ENCODE results near the gene IGFBP1. TPM values are rescaled to one million over a fixed set of nuclear protein-coding genes. Genes with fewer than 3 reads are reported as not detected.
A peak's percentile ranks its signal among the peaks of the same experiment; 100 is the strongest.

Gene IGFBP1
- total and polyA plus RNA-seq, 7 experiments from 2014 or later = not detected

- Mint-ChIP-seq H3K36me3 (no peaks in the 10 kb centered on the region), H3K27ac (no peak overlapping the region), H3K4me1 (peaks cover 0 to 18% (median 7%) of the 10 kb centered on the region in 7 donors), H3K4me3 (no peak overlapping the region), H3K9me3 (peaks cover 0 to 3% (median 0%) of the 10 kb centered on the region in 11 donors), H3K27me3 (peaks cover 28 to 55% (median 50%) of the 10 kb centered on the region in 5 donors)
- H3K4me3 ChIP-seq (ENCODE audit: low read length) = no peak overlapping the region
- H3K4me1 ChIP-seq (ENCODE audit: control insufficient read depth in 2 of 2, insufficient read depth in 2 of 2, low read length in 2 of 2) = peaks cover 0 to 4% of the 10 kb centered on the region in 2 donors
- no peaks in the 10 kb centered on the region for H3K36me3 ChIP-seq (ENCODE audit: control insufficient read depth in 2 of 3, insufficient read depth in 3 of 3, low read length in 3 of 3)
- DNase-seq (no peak), ATAC-seq (no peak)
- peaks cover 0 to 6% of the 10 kb centered on the region in 2 donors for H3K27me3 ChIP-seq (ENCODE audit: control insufficient read depth in 2 of 2, insufficient read depth in 2 of 2, low read length in 2 of 2)
- H3K27ac ChIP-seq (ENCODE audit: low read depth, low read length) = no peak overlapping the region
- ChIA-PET CTCF (interaction anchor here (0.7 kb wide), 1 partner anchor 436 kb away, joined by 3 read pairs; no protein-coding TSS in a partner anchor), POLR2A (no interaction called here)
- intact Hi-C loops (cut with micrococcal nuclease) = loop anchor here (2.0 to 10.0 kb wide), 3 partner anchors 939 to 1339 kb away; no protein-coding TSS in a partner anchor
- H3K9me3 ChIP-seq (ENCODE audit: control insufficient read depth in 2 of 3, low read length in 3 of 3) = no peaks in the 10 kb centered on the region
These were observed 27.3 kb downstream of the IGFBP1 start for GRCh38 chr7:45915606-45916005.

GRCh38 chr7:45917064-45917463, 28.8 kb downstream of the IGFBP1 start:
- Histone ChIP-seq H3K27ac (ENCODE audit: low read depth, low read length) (no peak overlapping the region), H3K4me1 (ENCODE audit: control insufficient read depth in 2 of 2, insufficient read depth in 2 of 2, low read length in 2 of 2) (peaks cover 0 to 4% of the 10 kb centered on the region in 2 donors), H3K4me3 (ENCODE audit: low read length) (no peak overlapping the region), H3K36me3 (ENCODE audit: control insufficient read depth in 2 of 3, insufficient read depth in 3 of 3, low read length in 3 of 3) (no peaks in the 10 kb centered on the region), H3K27me3 (ENCODE audit: control insufficient read depth in 2 of 2, insufficient read depth in 2 of 2, low read length in 2 of 2) (peaks cover 0 to 6% of the 10 kb centered on the region in 2 donors), H3K9me3 (ENCODE audit: control insufficient read depth in 2 of 3, low read length in 3 of 3) (no peaks in the 10 kb centered on the region)
- peaks cover 0 to 3% (median 0%) of the 10 kb centered on the region in 11 donors for H3K9me3 Mint-ChIP-seq
- no peak for ATAC-seq
- no peak overlapping the region for H3K27ac Mint-ChIP-seq
- POLR2A ChIA-PET = no interaction called here
- peaks cover 34 to 55% (median 52%) of the 10 kb centered on the region in 5 donors for H3K27me3 Mint-ChIP-seq
- DNase-seq = no peak
- H3K4me1 Mint-ChIP-seq = peaks cover 5 to 20% (median 12%) of the 10 kb centered on the region in 7 donors
- CTCF ChIA-PET = interaction anchor here (0.7 to 1.5 kb wide), 3 partner anchors 436 to 1168 kb away, joined by 3 to 5 read pairs (median 3); no protein-coding TSS in a partner anchor
- no peak overlapping the region for H3K4me3 Mint-ChIP-seq
- intact Hi-C loops (cut with micrococcal nuclease) = loop anchor here (1.0 to 10.0 kb wide), 7 partner anchors 435 to 1338 kb away; no protein-coding TSS in a partner anchor
- H3K36me3 Mint-ChIP-seq = no peaks in the 10 kb centered on the region

- no peak overlapping the region for H3K4me3 Mint-ChIP-seq
- POLR2A ChIA-PET = no interaction called here
- peaks cover 0 to 6% of the 10 kb centered on the region in 2 donors for H3K27me3 ChIP-seq (ENCODE audit: control insufficient read depth in 2 of 2, insufficient read depth in 2 of 2, low read length in 2 of 2)
- no peaks in the 10 kb centered on the region for H3K9me3 ChIP-seq (ENCODE audit: control insufficient read depth in 2 of 3, low read length in 3 of 3)
- peak; percentile 50 for ATAC-seq
- CTCF ChIA-PET = interaction anchor here (0.7 to 1.5 kb wide), 6 partner anchors 434 to 1175 kb away, joined by 3 to 6 read pairs (median 4); no protein-coding TSS in a partner anchor
- H3K4me1 Mint-ChIP-seq = peaks cover 7 to 26% (median 18%) of the 10 kb centered on the region in 7 donors
- intact Hi-C loops (cut with micrococcal nuclease) = loop anchor here (1.0 to 10.0 kb wide), 8 partner anchors 435 to 1901 kb away; no protein-coding TSS in a partner anchor
- peaks cover 0 to 3% (median 0%) of the 10 kb centered on the region in 11 donors for H3K9me3 Mint-ChIP-seq
- peaks cover 40 to 58% (median 50%) of the 10 kb centered on the region in 5 donors for H3K27me3 Mint-ChIP-seq
- no peak overlapping the region for H3K27ac ChIP-seq (ENCODE audit: low read depth, low read length)
- H3K4me3 ChIP-seq (ENCODE audit: low read length) = no peak overlapping the region
- H3K4me1 ChIP-seq (ENCODE audit: control insufficient read depth in 2 of 2, insufficient read depth in 2 of 2, low read length in 2 of 2) = peaks cover 0 to 10% of the 10 kb centered on the region in 2 donors
- peak; percentile 27 to 82 (median 63) for DNase-seq
- no peaks in the 10 kb centered on the region for H3K36me3 ChIP-seq (ENCODE audit: control insufficient read depth in 2 of 3, insufficient read depth in 3 of 3, low read length in 3 of 3)
- no peaks in the 10 kb centered on the region for H3K36me3 Mint-ChIP-seq
- H3K27ac Mint-ChIP-seq = no peak overlapping the region
These were observed 29.4 kb downstream of the IGFBP1 start for GRCh38 chr7:45917658-45918057.

- no peak overlapping the region for H3K27ac ChIP-seq (ENCODE audit: low read depth, low read length)
- H3K27me3 ChIP-seq (ENCODE audit: control insufficient read depth in 2 of 2, insufficient read depth in 2 of 2, low read length in 2 of 2) = peaks cover 0 to 6% of the 10 kb centered on the region in 2 donors
- Mint-ChIP-seq H3K4me1 (peaks cover 14 to 33% (median 26%) of the 10 kb centered on the region in 7 donors), H3K4me3 (no peak overlapping the region), H3K9me3 (peaks cover 0 to 3% (median 0%) of the 10 kb centered on the region in 11 donors), H3K27me3 (peaks cover 43 to 67% (median 53%) of the 10 kb centered on the region in 5 donors), H3K27ac (no peak overlapping the region), H3K36me3 (no peaks in the 10 kb centered on the region)
- ChIA-PET CTCF (interaction anchor here (1.0 to 1.3 kb wide), 4 partner anchors 433 to 1174 kb away, joined by 3 to 6 read pairs (median 4); no protein-coding TSS in a partner anchor), POLR2A (no interaction called here)
- no peak overlapping the region for H3K4me3 ChIP-seq (ENCODE audit: low read length)
- no peak for ATAC-seq
- H3K4me1 ChIP-seq (ENCODE audit: control insufficient read depth in 2 of 2, insufficient read depth in 2 of 2, low read length in 2 of 2) = peaks cover 0 to 13% of the 10 kb centered on the region in 2 donors
- intact Hi-C loops (cut with micrococcal nuclease) = loop anchor here (2.0 to 10.0 kb wide), 3 partner anchors 936 to 1900 kb away; no protein-coding TSS in a partner anchor
- DNase-seq = no peak
- H3K36me3 ChIP-seq (ENCODE audit: control insufficient read depth in 2 of 3, insufficient read depth in 3 of 3, low read length in 3 of 3) = no peaks in the 10 kb centered on the region
- H3K9me3 ChIP-seq (ENCODE audit: control insufficient read depth in 2 of 3, low read length in 3 of 3) = no peaks in the 10 kb centered on the region
These were observed 30.3 kb downstream of the IGFBP1 start for GRCh38 chr7:45918556-45918955.

GRCh38 chr7:45919231-45919784, 31.0 kb downstream of the IGFBP1 start:
- peaks cover 0 to 3% (median 0%) of the 10 kb centered on the region in 11 donors for H3K9me3 Mint-ChIP-seq
- H3K27ac Mint-ChIP-seq = no peak overlapping the region
- peaks cover 45 to 74% (median 60%) of the 10 kb centered on the region in 5 donors for H3K27me3 Mint-ChIP-seq
- ChIA-PET POLR2A (no interaction called here), CTCF (interaction anchor here (1.0 to 1.1 kb wide), 2 partner anchors 439 to 1169 kb away, joined by 3 to 4 read pairs; no protein-coding TSS in a partner anchor)
- no peaks in the 10 kb centered on the region for H3K36me3 Mint-ChIP-seq
- peaks cover 14 to 33% (median 26%) of the 10 kb centered on the region in 7 donors for H3K4me1 Mint-ChIP-seq
- intact Hi-C loops (cut with micrococcal nuclease) = loop anchor here (2.0 to 10.0 kb wide), 3 partner anchors 935 to 1899 kb away; no protein-coding TSS in a partner anchor
- peaks cover 0 to 13% of the 10 kb centered on the region in 2 donors for H3K4me1 ChIP-seq (ENCODE audit: control insufficient read depth in 2 of 2, insufficient read depth in 2 of 2, low read length in 2 of 2)
- H3K4me3 ChIP-seq (ENCODE audit: low read length) = no peak overlapping the region
- H3K9me3 ChIP-seq (ENCODE audit: control insufficient read depth in 2 of 3, low read length in 3 of 3) = no peaks in the 10 kb centered on the region
- H3K27ac ChIP-seq (ENCODE audit: low read depth, low read length) = no peak overlapping the region
- no peaks in the 10 kb centered on the region for H3K36me3 ChIP-seq (ENCODE audit: control insufficient read depth in 2 of 3, insufficient read depth in 3 of 3, low read length in 3 of 3)
- peak overlapping the region in 5 of 10 donors; percentile 17 to 82 (median 54) for H3K4me3 Mint-ChIP-seq
- peaks cover 0 to 6% of the 10 kb centered on the region in 2 donors for H3K27me3 ChIP-seq (ENCODE audit: control insufficient read depth in 2 of 2, insufficient read depth in 2 of 2, low read length in 2 of 2)
- DNase-seq (no peak), ATAC-seq (no peak)

GRCh38 chr7:45919993-45920459, 31.7 kb downstream of the IGFBP1 start:
- Mint-ChIP-seq H3K4me3 (peak overlapping the region; percentile 47 to 82 (median 62)), H3K27ac (no peak overlapping the region), H3K9me3 (peaks cover 0 to 4% (median 0%) of the 10 kb centered on the region in 11 donors), H3K4me1 (peaks cover 14 to 33% (median 26%) of the 10 kb centered on the region in 7 donors), H3K27me3 (peaks cover 50 to 79% (median 61%) of the 10 kb centered on the region in 5 donors), H3K36me3 (no peaks in the 10 kb centered on the region)
- Histone ChIP-seq H3K27ac (ENCODE audit: low read depth, low read length) (no peak overlapping the region), H3K36me3 (ENCODE audit: control insufficient read depth in 2 of 3, insufficient read depth in 3 of 3, low read length in 3 of 3) (no peaks in the 10 kb centered on the region), H3K9me3 (ENCODE audit: control insufficient read depth in 2 of 3, low read length in 3 of 3) (no peaks in the 10 kb centered on the region), H3K4me3 (ENCODE audit: low read length) (no peak overlapping the region), H3K4me1 (ENCODE audit: control insufficient read depth in 2 of 2, insufficient read depth in 2 of 2, low read length in 2 of 2) (peaks cover 0 to 13% of the 10 kb centered on the region in 2 donors), H3K27me3 (ENCODE audit: control insufficient read depth in 2 of 2, insufficient read depth in 2 of 2, low read length in 2 of 2) (peaks cover 0 to 6% of the 10 kb centered on the region in 2 donors)
- ChIA-PET POLR2A (no interaction called here), CTCF (interaction anchor here (1.0 kb wide), 1 partner anchor 1168 kb away, joined by 3 read pairs; no protein-coding TSS in a partner anchor)
- intact Hi-C loops (cut with micrococcal nuclease) = loop anchor here (2.0 to 10.0 kb wide), 3 partner anchors 935 to 1899 kb away; no protein-coding TSS in a partner anchor
- no peak for DNase-seq
- no peak for ATAC-seq
